Skeletal muscle satellite cell (primary cell): ENCODE measurements around the gene PGLYRP1.

Experiments
- H3K27me3 ChIP-seq: 2 replicates; pipeline ENCODE4 v1.7.0; 2013; ENCODE audit warnings: low read length; ENCODE audit not compliant: control insufficient read depth, insufficient read depth
- H3K36me3 ChIP-seq: 2 replicates; pipeline ENCODE4 v1.7.0; 2013; ENCODE audit warnings: mild to moderate bottlenecking, control low read depth, low read length; ENCODE audit not compliant: insufficient read depth
- H3K4me1 ChIP-seq: 2 replicates; pipeline ENCODE4 v1.7.0; 2013; ENCODE audit warnings: low read length; ENCODE audit not compliant: control insufficient read depth, insufficient read depth
- H3K4me2 ChIP-seq: 2 replicates; pipeline ENCODE4 v1.7.0; 2013; ENCODE audit warnings: mild to moderate bottlenecking, low read length
- H3K4me3 ChIP-seq: 2 replicates; pipeline ENCODE4 v1.7.0; 2013; ENCODE audit warnings: low read length
- H3K9ac ChIP-seq: 2 replicates; pipeline ENCODE4 v1.7.0; 2013; ENCODE audit warnings: mild to moderate bottlenecking, low read depth, low read length, moderate library complexity
- H3K9me3 ChIP-seq: replicated peaks from 2 replicates; pipeline ENCODE4 v1.7.0; 2013; ENCODE audit warnings: mild to moderate bottlenecking, control low read depth, low read length

The PGLYRP1 gene

DNA sequence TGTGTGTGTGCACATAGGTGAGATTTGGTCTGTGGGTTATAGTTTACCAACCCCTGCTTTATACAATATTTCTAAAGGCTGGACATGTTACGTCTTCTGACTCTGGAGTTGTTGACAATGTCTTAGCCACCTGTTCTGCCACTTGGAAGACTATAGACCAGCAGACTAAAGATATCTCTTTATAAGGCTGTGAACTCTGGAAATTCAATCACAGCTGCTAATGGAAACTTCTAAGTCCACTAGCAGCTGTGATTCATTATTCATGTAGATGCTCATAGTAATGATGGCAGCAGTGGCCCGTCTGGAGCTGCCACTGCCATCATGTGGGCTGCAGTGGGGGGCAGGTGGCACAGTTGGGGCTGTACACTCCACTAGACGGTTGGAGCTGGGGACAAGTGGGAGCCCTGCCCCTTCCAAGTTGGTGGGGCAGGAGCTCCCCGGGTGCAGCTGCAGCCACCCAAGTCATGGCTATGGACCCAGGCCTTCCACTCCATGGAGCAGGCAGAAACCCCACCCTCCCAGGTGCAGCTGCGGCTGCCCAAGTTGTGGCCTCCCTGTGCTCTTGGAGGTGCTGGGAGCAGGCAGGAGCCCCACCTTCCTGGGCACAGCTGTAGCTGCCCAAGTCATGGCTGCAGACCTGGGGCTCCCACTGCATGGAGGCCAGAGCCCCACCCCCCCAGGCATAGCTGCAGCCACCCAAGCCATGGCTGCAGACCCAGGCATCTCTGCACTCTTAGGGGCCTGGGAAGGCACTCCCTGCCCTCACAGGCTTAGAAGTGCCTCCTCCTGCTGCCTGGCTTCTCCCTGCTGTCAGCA is 9.1 kb upstream of the PGLYRP1 start:
- no peak overlapping the region for H3K4me2 ChIP-seq
- peaks cover 5% of the 10 kb centered on the region for H3K9me3 ChIP-seq
- H3K27me3 ChIP-seq = peaks cover 28% of the 10 kb centered on the region
- no peaks in the 10 kb centered on the region for H3K4me1 ChIP-seq
- no peaks in the 10 kb centered on the region for H3K36me3 ChIP-seq
- H3K9ac ChIP-seq = no peak overlapping the region
- no peak overlapping the region for H3K4me3 ChIP-seq

DNA sequence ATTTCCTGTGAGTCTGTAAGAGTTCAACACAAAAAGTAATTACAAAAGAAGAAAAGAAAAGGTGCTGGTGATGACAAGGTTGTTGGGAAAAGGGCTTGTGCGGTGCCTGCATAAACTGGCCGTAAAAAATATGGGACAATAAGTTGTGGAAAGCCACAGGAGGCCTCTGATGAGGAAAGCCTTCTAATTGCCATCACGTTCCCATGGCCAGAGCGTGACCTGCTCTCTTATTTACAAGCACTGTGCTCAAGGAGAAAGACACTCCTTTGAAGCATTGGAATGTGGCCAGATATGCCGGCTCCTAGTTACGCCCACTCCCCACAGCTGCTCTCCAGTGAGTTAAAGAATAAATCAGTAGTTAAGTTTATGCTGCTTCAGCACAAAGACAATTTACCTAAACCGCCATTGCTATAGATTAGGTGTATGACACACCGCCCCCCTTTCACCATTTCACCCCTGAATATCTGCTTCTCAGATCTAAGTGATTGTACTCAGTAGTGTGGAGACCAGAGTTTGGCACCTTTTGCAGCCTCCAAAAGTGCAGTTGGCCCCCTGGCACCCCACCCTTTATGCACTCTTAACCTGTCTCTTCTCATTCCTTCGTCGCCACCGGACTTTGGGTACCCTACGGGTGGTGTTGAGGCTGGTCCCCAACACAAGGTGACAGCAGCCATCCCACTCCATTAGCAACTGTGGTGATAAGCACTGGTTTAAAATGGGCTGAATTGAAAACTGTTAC is 8.1 kb upstream of the PGLYRP1 start:
- Histone ChIP-seq H3K9ac (no peak overlapping the region), H3K4me1 (no peaks in the 10 kb centered on the region), H3K27me3 (peaks cover 23% of the 10 kb centered on the region), H3K9me3 (peaks cover 5% of the 10 kb centered on the region), H3K36me3 (no peaks in the 10 kb centered on the region), H3K4me2 (no peak overlapping the region), H3K4me3 (no peak overlapping the region)

DNA sequence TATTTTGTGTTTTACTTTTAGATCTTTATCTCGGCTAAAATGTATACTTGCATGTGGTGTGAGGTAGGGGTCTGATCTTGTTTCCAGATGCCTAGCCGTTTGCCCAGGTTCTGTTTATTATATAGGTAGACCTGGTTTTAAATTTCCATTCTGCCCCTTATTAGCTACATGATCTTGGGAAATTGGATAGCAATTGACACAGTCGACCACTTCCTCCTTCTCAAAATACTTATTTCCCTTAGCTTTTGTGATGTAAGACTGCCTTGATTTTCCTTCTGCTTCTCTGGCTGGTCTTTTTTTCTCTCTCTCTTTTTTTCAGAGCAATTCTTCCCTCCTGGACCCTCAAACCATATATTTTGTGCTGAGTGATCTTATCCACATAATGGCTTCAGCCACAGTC is 3.0 kb upstream of the PGLYRP1 start:
- Histone ChIP-seq H3K9ac (no peak overlapping the region), H3K4me2 (no peak overlapping the region), H3K9me3 (no peaks in the 10 kb centered on the region), H3K27me3 (peaks cover 25% of the 10 kb centered on the region), H3K36me3 (no peaks in the 10 kb centered on the region), H3K4me3 (no peak overlapping the region), H3K4me1 (peaks cover 1% of the 10 kb centered on the region)

DNA sequence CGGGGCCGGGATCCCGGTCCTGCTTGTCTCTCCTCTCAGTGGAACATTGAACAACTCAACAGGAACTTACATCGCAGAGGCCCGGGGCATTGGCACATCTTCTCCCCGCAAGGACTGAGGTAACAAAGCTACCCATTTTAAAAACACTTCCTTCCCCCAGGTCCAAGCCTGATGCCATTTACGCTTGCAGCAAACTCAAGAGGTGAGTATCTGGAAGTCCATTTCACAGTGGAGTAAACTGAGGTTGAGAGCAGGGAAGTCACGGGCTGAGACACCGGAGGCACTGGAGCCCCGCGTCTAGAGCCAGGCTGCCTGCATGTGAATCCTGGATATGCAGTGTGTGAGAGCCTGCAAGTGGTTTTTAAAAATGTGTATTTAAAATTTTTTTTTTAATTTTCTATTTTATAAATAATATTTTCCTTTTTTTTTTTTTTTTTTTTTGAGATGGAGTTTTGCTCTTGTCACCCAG is 492 bp upstream of the PGLYRP1 start:
- H3K4me3 ChIP-seq = no peak overlapping the region
- H3K4me2 ChIP-seq = no peak overlapping the region
- peaks cover 25% of the 10 kb centered on the region for H3K27me3 ChIP-seq
- H3K4me1 ChIP-seq = peaks cover 8% of the 10 kb centered on the region
- no peak overlapping the region for H3K9ac ChIP-seq
- H3K36me3 ChIP-seq = no peaks in the 10 kb centered on the region
- H3K9me3 ChIP-seq = no peaks in the 10 kb centered on the region

DNA sequence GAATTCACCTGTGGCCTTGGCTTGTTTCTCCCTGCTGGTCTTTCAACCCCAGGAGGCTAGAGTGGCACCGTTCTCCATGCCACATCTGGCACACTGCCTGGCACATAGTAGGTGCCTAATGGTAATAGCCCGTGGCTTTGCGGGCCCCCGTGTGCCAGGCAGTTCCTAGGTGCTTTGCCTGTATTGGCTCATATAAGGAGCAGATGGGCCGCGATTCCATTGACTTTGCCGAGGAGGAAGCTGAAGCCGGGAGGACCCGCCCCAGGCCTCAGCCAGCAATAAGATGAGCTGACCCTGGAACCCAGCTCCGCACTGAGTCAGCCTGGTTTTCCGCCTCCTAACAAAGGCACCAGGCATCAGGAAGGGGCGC is 807 bp downstream of the PGLYRP1 start:
- Histone ChIP-seq H3K4me1 (peaks cover 8% of the 10 kb centered on the region), H3K27me3 (peaks cover 25% of the 10 kb centered on the region), H3K4me2 (no peak overlapping the region), H3K4me3 (no peak overlapping the region), H3K36me3 (no peaks in the 10 kb centered on the region), H3K9ac (no peak overlapping the region), H3K9me3 (no peaks in the 10 kb centered on the region)

DNA sequence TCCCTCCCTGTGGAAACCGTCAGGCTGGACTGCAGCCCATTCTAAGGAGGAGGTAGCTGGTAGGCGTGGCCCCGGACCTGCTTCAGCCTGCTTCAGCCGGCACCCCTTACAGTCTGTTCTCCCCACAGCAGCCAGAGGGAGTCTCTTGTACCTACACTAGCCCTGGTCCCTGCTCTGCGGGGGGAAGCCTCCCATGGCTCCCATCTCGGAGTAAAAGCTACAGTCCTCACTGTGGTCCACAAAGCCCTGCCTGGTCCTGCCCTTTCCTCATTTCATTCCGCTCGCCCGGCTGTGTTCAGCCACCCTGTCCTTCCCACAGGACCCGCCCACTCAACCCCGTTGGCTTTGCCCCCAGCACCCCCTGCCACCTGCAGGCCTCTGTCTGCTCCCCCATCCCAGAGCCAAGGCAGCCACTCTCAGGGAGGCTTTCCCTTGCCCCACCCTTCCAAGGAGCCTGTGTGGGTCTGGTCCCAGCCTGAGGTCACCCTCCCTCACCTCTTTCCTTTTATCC is 1.3 kb downstream of the PGLYRP1 start:
- H3K4me2 ChIP-seq = no peak overlapping the region
- H3K36me3 ChIP-seq = no peaks in the 10 kb centered on the region
- H3K9me3 ChIP-seq = no peaks in the 10 kb centered on the region
- H3K9ac ChIP-seq = no peak overlapping the region
- H3K4me1 ChIP-seq = peaks cover 8% of the 10 kb centered on the region
- peaks cover 25% of the 10 kb centered on the region for H3K27me3 ChIP-seq
- no peak overlapping the region for H3K4me3 ChIP-seq

DNA sequence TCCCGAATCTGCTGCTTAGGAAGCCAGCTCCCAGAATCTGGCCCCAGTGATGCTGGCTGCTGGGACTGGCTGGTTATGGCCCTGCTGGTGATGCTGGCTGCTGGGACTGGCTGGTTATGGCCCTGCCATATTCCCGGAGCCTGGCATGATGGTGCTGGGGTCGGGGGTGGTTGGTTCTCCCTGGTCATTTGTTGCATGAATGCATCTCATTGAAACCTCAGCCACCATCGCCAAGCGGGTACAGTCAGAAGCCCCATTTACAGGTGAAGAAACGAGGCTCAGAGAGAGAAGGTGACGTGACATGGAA is 2.1 kb downstream of the PGLYRP1 start:
- H3K4me3 ChIP-seq = no peak overlapping the region
- no peaks in the 10 kb centered on the region for H3K9me3 ChIP-seq
- H3K4me1 ChIP-seq = peaks cover 15% of the 10 kb centered on the region
- H3K36me3 ChIP-seq = no peaks in the 10 kb centered on the region
- peaks cover 26% of the 10 kb centered on the region for H3K27me3 ChIP-seq
- H3K4me2 ChIP-seq = no peak overlapping the region
- no peak overlapping the region for H3K9ac ChIP-seq

DNA sequence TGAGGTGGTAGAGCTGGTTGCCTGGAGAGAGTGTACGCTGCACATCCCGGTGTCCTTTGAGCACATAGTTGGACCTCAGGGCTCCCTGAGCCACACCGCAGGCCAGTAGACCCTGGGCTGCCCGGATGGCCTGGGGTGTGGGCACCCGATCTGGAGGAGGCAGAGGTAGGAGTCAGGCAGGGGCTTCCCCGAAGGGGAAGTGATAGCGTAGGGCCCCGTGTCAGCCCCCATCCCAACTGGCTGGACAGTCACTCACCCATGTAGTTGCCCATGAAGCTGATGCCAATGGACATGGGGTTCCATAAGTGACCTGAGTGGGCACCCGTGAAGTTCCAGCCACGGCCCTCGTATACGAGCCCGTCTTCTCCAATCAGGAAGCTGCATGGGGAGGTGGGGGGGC is 3.6 kb downstream of the PGLYRP1 start:
- Histone ChIP-seq H3K9me3 (no peaks in the 10 kb centered on the region), H3K4me1 (peaks cover 25% of the 10 kb centered on the region)

DNA sequence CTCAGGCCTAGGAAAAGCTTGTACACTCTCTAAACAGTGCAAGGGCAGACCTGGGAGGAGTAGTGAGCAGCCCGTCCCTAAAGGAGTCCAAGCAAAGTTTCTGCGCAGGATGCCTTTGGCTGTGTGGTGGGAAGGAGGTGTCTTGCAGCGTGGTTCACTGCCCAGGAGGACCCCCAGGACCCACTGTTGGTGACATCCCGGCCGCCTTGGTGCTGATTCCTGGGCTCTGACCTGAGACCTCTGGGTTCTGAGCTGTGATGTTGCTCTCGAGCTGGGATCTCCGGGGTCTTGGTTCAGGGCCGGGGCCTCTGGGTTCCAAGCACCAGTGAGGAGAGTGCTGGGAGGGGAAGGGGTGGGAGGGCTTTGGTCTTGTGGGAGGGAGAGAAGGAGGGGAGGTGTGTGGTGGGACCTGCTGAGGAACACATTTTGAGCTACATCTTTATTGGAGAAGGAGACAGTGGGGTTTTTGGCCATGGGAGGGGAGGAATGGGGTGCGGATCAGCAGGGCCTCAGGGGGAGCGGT is 4.1 kb downstream of the PGLYRP1 start:
- H3K4me1 ChIP-seq = peaks cover 25% of the 10 kb centered on the region
- no peaks in the 10 kb centered on the region for H3K9me3 ChIP-seq
- no peak overlapping the region for H3K9ac ChIP-seq
- H3K27me3 ChIP-seq = peaks cover 34% of the 10 kb centered on the region
- H3K4me3 ChIP-seq = no peak overlapping the region
- no peaks in the 10 kb centered on the region for H3K36me3 ChIP-seq
- no peak overlapping the region for H3K4me2 ChIP-seq

More for the DNA sequence above, 3.6 kb downstream of the PGLYRP1 start:
- H3K9ac ChIP-seq = no peak overlapping the region
- H3K36me3 ChIP-seq = no peaks in the 10 kb centered on the region
- H3K4me3 ChIP-seq = no peak overlapping the region
- H3K4me2 ChIP-seq = no peak overlapping the region
- peaks cover 37% of the 10 kb centered on the region for H3K27me3 ChIP-seq

DNA sequence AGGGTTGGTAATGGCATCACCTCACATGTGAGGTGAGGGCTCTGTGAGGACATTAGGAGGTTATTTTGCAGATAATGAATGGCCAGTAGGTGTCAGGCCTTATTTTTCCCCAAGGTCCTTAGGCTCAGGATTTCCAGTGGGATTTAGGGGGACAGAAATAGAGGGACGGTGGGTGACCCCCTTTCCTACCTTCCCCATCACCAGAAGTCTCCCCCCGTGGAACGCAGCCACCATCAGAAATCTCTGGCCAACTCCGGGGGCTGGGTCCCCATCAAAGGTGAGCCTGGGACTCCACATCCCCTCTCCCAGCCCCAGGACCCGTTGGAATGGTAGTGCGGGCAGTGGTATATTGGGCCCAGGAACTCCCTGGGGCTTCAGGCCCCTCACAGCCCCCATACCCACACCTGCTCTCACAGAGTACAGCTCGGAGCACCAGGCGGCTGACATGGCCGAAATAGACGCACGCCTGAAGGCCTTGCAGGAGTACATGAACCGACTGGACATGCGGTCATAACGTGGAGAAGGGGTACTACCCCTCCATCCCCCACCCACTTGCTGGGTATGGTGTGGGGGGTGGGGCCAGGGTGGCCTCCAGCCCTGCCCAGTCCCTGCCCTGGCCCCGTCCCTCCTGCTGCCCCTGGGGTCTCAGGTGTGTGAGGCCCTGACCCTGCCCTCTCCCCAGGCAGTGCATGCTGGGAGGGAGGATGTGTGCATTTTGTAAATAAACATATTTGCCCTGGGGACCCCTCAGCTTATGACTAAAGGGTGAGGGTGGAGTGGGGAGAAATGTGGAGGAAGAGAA is 4.8 kb downstream of the PGLYRP1 start:
- H3K4me1 ChIP-seq = peaks cover 25% of the 10 kb centered on the region
- no peaks in the 10 kb centered on the region for H3K9me3 ChIP-seq
- no peak overlapping the region for H3K4me3 ChIP-seq
- H3K36me3 ChIP-seq = no peaks in the 10 kb centered on the region
- no peak overlapping the region for H3K9ac ChIP-seq
- no peak overlapping the region for H3K4me2 ChIP-seq
- peaks cover 31% of the 10 kb centered on the region for H3K27me3 ChIP-seq

DNA sequence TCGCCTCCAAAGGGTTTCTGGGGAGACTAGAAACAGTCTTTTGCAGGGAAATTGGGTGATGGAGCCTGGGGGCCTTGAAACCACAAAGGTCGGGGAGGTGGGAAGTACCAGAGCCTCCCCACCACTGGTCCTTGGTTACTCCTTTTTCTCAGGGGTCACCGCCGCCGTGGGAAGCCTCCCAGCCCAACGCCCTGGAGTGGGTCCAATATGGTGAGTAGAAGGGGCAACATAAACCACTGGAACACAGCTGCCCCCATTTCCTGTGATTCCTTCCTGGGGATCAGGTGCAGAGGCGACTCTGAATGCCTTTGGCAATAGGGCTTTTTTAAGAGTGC is 5.8 kb downstream of the PGLYRP1 start:
- H3K36me3 ChIP-seq = no peaks in the 10 kb centered on the region
- H3K4me3 ChIP-seq = no peak overlapping the region
- peaks cover 25% of the 10 kb centered on the region for H3K4me1 ChIP-seq
- H3K4me2 ChIP-seq = no peak overlapping the region
- H3K27me3 ChIP-seq = peaks cover 21% of the 10 kb centered on the region
- no peaks in the 10 kb centered on the region for H3K9me3 ChIP-seq
- H3K9ac ChIP-seq = no peak overlapping the region
